RWPE2 (cell line): Measurements from ENCODE around the gene TEKT2.

Experiments used
- ATAC-seq: fragments of 200-7000 bp; cut with Tn5 transposase; 3 replicates; pipeline ENCODE4 v1.9.1; 2021; ENCODE audit warnings: low read depth
- DNase-seq: peaks from one replicate; pipeline ENCODE4 v3.0.0-alpha.2; 2020; ENCODE audit warnings: low spot score
- H3K27ac ChIP-seq: fragments of 450-650 bp; 2 replicates; pipeline ENCODE4 v1.5.1; 2017; ENCODE audit warnings: mild to moderate bottlenecking; ENCODE audit not compliant: poor library complexity, severe bottlenecking
- H3K27me3 ChIP-seq: fragments of 250-450 bp; sonication (Bioruptor Pico); 2 replicates; pipeline ENCODE4 v1.5.1; 2021; ENCODE audit warnings: mild to moderate bottlenecking, moderate library complexity; ENCODE audit not compliant: insufficient read depth, poor library complexity, severe bottlenecking
- H3K36me3 ChIP-seq: fragments of 250-450 bp; sonication (Bioruptor Pico); 2 replicates; pipeline ENCODE4 v1.5.1; 2020; ENCODE audit warnings: low read depth, mild to moderate bottlenecking, moderate library complexity
- H3K4me1 ChIP-seq: fragments of 250-450 bp; sonication (Bioruptor Pico); 2 replicates; pipeline ENCODE4 v1.5.1; 2021; ENCODE audit warnings: mild to moderate bottlenecking, moderate library complexity; ENCODE audit not compliant: insufficient read depth, poor library complexity, severe bottlenecking
- H3K4me3 ChIP-seq: fragments of 250-450 bp; sonication (Bioruptor Pico); 2 replicates; pipeline ENCODE4 v1.5.1; 2021; ENCODE audit warnings: mild to moderate bottlenecking, moderate library complexity; ENCODE audit not compliant: severe bottlenecking
- H3K9me3 ChIP-seq: fragments of 250-450 bp; sonication (Bioruptor Pico); 2 replicates; pipeline ENCODE4 v1.5.1; 2021; ENCODE audit warnings: mild to moderate bottlenecking, moderate library complexity; ENCODE audit not compliant: severe bottlenecking
- TF ChIP-seq, protein P1 (sequence below): fragments of 450-650 bp; IDR thresholded peaks from one replicate; pipeline ENCODE4 v1.5.1; 2017; ENCODE audit warnings: mild to moderate bottlenecking, moderate library complexity; ENCODE audit not compliant: poor library complexity, severe bottlenecking

The TEKT2 gene

DNA sequence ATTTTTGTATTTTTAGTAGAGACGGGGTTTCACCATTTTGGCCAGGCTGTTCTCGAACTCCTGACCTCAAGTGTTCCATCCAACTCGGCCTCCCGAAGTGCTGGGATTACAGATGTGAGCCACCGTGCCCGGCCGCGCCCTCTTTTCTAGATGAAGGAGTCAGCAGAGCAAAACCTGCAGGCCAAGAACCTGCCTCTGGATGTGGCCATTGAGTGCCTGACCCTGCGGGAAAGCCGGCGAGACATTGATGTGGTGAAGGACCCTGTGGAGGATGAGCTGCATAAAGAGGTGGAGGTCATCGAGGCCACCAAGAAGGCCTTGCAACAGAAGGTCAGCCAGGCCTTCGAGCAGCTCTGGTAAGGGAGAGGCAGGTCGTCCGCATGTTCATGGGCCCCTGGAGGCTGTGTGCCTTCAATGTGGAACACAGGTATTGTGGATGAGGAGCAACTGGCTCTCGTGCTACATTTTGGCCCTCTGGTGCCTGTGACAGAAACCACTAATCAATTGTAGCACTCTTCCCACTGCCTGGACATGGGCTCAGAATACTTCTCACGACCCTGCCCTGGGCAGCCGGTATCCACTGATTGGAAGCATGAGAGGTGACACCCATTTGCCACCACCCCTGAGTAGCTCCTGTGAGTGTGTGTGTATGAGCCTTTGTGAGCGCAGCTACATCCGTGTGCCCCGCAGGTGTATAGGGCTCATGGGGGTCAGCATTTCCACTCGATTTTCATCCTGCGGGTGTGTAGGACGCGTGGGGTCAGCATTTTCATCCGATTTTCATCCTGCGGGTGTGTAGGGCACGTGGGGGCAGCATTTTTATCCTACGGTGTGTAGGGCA is 2.0 kb downstream of the TEKT2 start:
- H3K27me3 ChIP-seq, result no peaks in the 10 kb centered on the region
- ATAC-seq, result no peak

DNA sequence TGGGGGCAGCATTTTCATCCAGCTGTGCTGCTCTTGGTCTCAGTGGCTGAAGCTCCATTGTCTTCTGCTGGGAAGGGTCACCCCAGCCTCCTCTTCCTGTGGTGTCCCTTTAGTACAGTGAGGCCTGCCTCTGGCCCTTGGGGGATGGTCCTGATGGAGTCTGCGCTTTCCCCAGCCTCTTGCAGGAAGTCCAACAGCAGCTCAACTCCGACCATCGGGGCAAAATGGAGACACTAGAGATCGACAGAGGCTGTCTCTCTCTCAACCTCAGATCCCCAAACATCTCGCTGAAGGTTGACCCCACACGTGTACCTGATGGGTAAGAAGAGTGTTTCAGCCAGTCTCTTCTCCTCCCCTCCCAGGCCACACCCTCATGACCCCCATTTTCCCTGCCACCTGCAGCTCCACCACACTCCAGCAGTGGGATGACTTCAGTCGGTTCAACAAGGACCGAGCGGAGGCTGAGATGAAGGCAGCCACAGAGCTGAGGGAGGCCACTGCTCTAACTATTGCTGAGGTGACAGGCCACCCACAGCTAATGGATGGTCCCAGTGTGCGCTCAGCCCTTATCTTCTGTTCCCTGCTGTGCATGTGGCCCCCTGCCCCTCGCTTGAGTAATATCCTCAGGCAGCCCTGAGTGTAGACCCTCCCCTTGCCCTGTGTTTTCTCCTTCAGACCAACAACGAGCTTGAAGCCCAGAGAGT is 2.8 kb downstream of the TEKT2 start:
- DNase-seq (no peak), ATAC-seq (no peak)
- Histone ChIP-seq H3K9me3 (no peaks in the 10 kb centered on the region), H3K4me1 (no peaks in the 10 kb centered on the region), H3K36me3 (peaks cover 8% of the 10 kb centered on the region), H3K27ac (no peak overlapping the region), H3K4me3 (no peak overlapping the region), H3K27me3 (no peaks in the 10 kb centered on the region)
- TF ChIP-seq, protein P1, sequence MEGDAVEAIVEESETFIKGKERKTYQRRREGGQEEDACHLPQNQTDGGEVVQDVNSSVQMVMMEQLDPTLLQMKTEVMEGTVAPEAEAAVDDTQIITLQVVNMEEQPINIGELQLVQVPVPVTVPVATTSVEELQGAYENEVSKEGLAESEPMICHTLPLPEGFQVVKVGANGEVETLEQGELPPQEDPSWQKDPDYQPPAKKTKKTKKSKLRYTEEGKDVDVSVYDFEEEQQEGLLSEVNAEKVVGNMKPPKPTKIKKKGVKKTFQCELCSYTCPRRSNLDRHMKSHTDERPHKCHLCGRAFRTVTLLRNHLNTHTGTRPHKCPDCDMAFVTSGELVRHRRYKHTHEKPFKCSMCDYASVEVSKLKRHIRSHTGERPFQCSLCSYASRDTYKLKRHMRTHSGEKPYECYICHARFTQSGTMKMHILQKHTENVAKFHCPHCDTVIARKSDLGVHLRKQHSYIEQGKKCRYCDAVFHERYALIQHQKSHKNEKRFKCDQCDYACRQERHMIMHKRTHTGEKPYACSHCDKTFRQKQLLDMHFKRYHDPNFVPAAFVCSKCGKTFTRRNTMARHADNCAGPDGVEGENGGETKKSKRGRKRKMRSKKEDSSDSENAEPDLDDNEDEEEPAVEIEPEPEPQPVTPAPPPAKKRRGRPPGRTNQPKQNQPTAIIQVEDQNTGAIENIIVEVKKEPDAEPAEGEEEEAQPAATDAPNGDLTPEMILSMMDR, result no peak

More for the DNA sequence above, 2.0 kb downstream of the TEKT2 start:
- H3K36me3 ChIP-seq, result peaks cover under 1% of the 10 kb centered on the region
- TF ChIP-seq, protein P1, result no peak
- no peaks in the 10 kb centered on the region for H3K4me1 ChIP-seq
- no peak overlapping the region for H3K4me3 ChIP-seq
- H3K9me3 ChIP-seq, result no peaks in the 10 kb centered on the region
- H3K27ac ChIP-seq, result no peak overlapping the region
- no peak for DNase-seq

DNA sequence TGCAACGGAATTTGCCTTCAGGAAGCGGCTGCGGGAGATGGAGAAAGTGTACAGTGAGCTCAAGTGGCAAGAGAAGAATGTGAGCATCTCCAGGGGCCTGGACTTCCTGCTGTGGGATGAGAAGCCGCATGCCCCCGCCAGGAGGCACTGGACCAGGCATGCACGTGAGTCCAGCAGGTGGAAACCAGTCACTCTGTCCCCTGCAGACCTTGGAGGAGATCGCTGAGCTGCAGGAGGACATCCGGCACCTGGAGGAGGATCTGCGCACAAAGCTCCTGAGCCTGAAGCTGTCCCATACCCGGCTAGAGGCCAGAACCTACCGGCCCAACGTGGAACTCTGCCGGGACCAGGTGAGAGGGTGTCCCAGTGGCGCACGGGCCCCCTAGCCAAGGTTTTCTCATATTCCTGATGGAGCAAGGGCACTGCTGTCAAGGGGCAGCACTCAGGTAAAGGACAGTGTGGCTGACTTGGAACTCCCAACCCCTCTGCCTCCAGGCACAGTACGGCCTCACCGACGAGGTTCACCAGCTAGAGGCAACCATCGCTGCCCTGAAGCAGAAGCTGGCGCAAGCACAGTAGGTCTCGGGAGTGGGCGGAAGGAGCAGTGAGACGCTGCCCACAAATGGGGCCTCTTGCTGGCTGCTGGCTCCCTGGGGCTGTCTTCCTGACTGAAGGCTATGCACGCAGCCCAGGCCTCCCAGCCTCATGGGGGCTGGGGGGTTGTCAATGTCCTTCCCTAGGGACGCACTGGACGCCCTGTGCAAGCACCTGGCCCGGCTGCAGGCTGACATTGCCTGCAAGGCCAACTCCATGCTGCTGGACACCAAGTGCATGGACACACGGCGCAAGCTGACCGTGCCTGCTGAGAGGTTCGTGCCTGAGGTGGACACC is 3.6 kb downstream of the TEKT2 start:
- no peaks in the 10 kb centered on the region for H3K4me1 ChIP-seq

DNA sequence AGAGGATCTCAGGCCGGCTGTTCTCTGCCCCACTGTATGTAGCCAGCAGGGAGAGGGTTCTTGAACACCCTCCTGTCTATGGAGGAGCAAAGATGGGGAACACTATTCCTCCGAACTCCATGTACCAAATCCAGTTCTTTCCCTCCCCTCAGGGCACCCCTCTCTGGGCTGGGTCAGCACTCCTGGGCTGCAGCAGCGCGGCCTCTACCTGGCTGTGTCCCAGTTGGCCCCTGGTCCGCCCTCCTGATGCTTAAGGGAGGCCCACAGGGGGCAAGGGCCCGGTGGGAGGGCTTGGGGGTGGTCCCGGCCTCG is 4.3 kb downstream of the TEKT2 start:
- TF ChIP-seq, protein P1, result no peak
- no peak for DNase-seq
- Histone ChIP-seq H3K9me3 (no peaks in the 10 kb centered on the region), H3K27ac (peak overlapping the region; percentile 50), H3K36me3 (peaks cover 24% of the 10 kb centered on the region), H3K4me1 (no peaks in the 10 kb centered on the region), H3K4me3 (peak overlapping the region; percentile 65), H3K27me3 (no peaks in the 10 kb centered on the region)
- ATAC-seq, result no peak

More for the DNA sequence above, 3.6 kb downstream of the TEKT2 start:
- Histone ChIP-seq H3K36me3 (peaks cover 16% of the 10 kb centered on the region), H3K27me3 (no peaks in the 10 kb centered on the region), H3K27ac (no peak overlapping the region), H3K9me3 (no peaks in the 10 kb centered on the region), H3K4me3 (no peak overlapping the region)
- DNase-seq (no peak), ATAC-seq (no peak)
- TF ChIP-seq, protein P1, result no peak
